Stimulated activated memory B cell treated with anti-CD40 and anti-IgM and Interleukin-4, amounts not matched to agents 10 μg/mL and 1 μg/mL and 100 μg/mL, for 72 hours (primary cell): ENCODE measurements around the gene STAT3.
A peak's percentile ranks its signal among the peaks of the same experiment; 100 is the strongest.
"Not testable (repeated sequence)": the region's sequence is repeated elsewhere in the genome, so short reads cannot be mapped to it uniquely, and the experiment has no call there.

Source experiments
- ATAC-seq: fragments of 150-1000 bp; cut with Tn5 transposase; 2 replicates; pipeline ENCODE4 v1.10.0; 2021
- H3K27ac Mint-ChIP-seq: one replicate; pipeline ENCODE4 v1.8.0; 2022; ENCODE audit warnings: mild to moderate bottlenecking, mixed read lengths
- H3K27me3 Mint-ChIP-seq: one replicate; pipeline ENCODE4 v1.8.0; 2022; ENCODE audit warnings: mixed read lengths
- H3K36me3 Mint-ChIP-seq: one replicate; pipeline ENCODE4 v1.8.0; 2022; ENCODE audit warnings: mixed read lengths
- H3K4me1 Mint-ChIP-seq: one replicate; pipeline ENCODE4 v1.8.0; 2022; ENCODE audit warnings: mixed read lengths
- H3K4me3 Mint-ChIP-seq: one replicate; pipeline ENCODE4 v1.8.0; 2022; ENCODE audit warnings: mild to moderate bottlenecking, moderate library complexity, mixed read lengths
- H3K9me3 Mint-ChIP-seq: one replicate; pipeline ENCODE4 v1.8.0; 2022; ENCODE audit warnings: mixed read lengths

STAT3 gene

GRCh38 chr17:42399948-42400843 is 12.0 kb upstream of the STAT3 start:
- H3K27ac Mint-ChIP-seq: peak overlapping the region; percentile 13
- peaks cover 8% of the 10 kb centered on the region for H3K4me1 Mint-ChIP-seq
- H3K9me3 Mint-ChIP-seq: no peaks in the 10 kb centered on the region
- no peaks in the 10 kb centered on the region for H3K27me3 Mint-ChIP-seq
- H3K4me3 Mint-ChIP-seq: no peak overlapping the region
- no peak for ATAC-seq
- H3K36me3 Mint-ChIP-seq: no peaks in the 10 kb centered on the region

- Mint-ChIP-seq H3K9me3 (no peaks in the 10 kb centered on the region), H3K4me3 (no peak overlapping the region), H3K27ac (no peak overlapping the region), H3K27me3 (no peaks in the 10 kb centered on the region), H3K4me1 (peaks cover 18% of the 10 kb centered on the region), H3K36me3 (no peaks in the 10 kb centered on the region)
- ATAC-seq: no peak
Observed at GRCh38 chr17:42399121-42399520, 10.9 kb upstream of the STAT3 start.

GRCh38 chr17:42395601-42396000 is 7.4 kb upstream of the STAT3 start:
- not testable (repeated sequence) for ATAC-seq

GRCh38 chr17:42394838-42395237 is 6.6 kb upstream of the STAT3 start:
- H3K4me1 Mint-ChIP-seq: peaks cover 31% of the 10 kb centered on the region
- H3K27me3 Mint-ChIP-seq: no peaks in the 10 kb centered on the region
- H3K4me3 Mint-ChIP-seq: no peak overlapping the region
- no peaks in the 10 kb centered on the region for H3K36me3 Mint-ChIP-seq
- peak overlapping the region; percentile 80 for H3K27ac Mint-ChIP-seq
- ATAC-seq: no peak
- H3K9me3 Mint-ChIP-seq: no peaks in the 10 kb centered on the region

More at GRCh38 chr17:42395601-42396000, 7.4 kb upstream of the STAT3 start:
- not testable (repeated sequence) for H3K4me3 Mint-ChIP-seq, H3K27ac Mint-ChIP-seq, H3K36me3 Mint-ChIP-seq, H3K9me3 Mint-ChIP-seq, H3K27me3 Mint-ChIP-seq
- H3K4me1 Mint-ChIP-seq: peaks cover 23% of the 10 kb centered on the region

- H3K27ac Mint-ChIP-seq: peak overlapping the region; percentile 80
- ATAC-seq: no peak
- peaks cover 37% of the 10 kb centered on the region for H3K4me1 Mint-ChIP-seq
- H3K36me3 Mint-ChIP-seq: no peaks in the 10 kb centered on the region
- H3K27me3 Mint-ChIP-seq: no peaks in the 10 kb centered on the region
- no peaks in the 10 kb centered on the region for H3K9me3 Mint-ChIP-seq
- H3K4me3 Mint-ChIP-seq: no peak overlapping the region
Observed at GRCh38 chr17:42392692-42393415, 4.6 kb upstream of the STAT3 start.

GRCh38 chr17:42391439-42391838 is 3.2 kb upstream of the STAT3 start:
- H3K27me3 Mint-ChIP-seq, H3K9me3 Mint-ChIP-seq, H3K27ac Mint-ChIP-seq, H3K4me3 Mint-ChIP-seq, ATAC-seq, H3K36me3 Mint-ChIP-seq: not testable (repeated sequence)
- H3K4me1 Mint-ChIP-seq: peaks cover 46% of the 10 kb centered on the region

GRCh38 chr17:42389899-42390298 is 1.7 kb upstream of the STAT3 start:
- H3K36me3 Mint-ChIP-seq: peaks cover 5% of the 10 kb centered on the region
- H3K4me1 Mint-ChIP-seq: peaks cover 57% of the 10 kb centered on the region
- no peaks in the 10 kb centered on the region for H3K9me3 Mint-ChIP-seq
- ATAC-seq: no peak
- peak overlapping the region; percentile 68 for H3K4me3 Mint-ChIP-seq
- peak overlapping the region; percentile 97 for H3K27ac Mint-ChIP-seq
- H3K27me3 Mint-ChIP-seq: no peaks in the 10 kb centered on the region

GRCh38 chr17:42389135-42389417 is 834 bp upstream of the STAT3 start:
- Mint-ChIP-seq H3K27ac (peak overlapping the region; percentile 97), H3K36me3 (peaks cover 5% of the 10 kb centered on the region), H3K27me3 (no peaks in the 10 kb centered on the region), H3K9me3 (no peaks in the 10 kb centered on the region), H3K4me1 (peaks cover 54% of the 10 kb centered on the region), H3K4me3 (peak overlapping the region; percentile 89)
- ATAC-seq: peak; percentile 75

- peaks cover 59% of the 10 kb centered on the region for H3K4me1 Mint-ChIP-seq
- no peaks in the 10 kb centered on the region for H3K9me3 Mint-ChIP-seq
- no peaks in the 10 kb centered on the region for H3K27me3 Mint-ChIP-seq
- H3K4me3 Mint-ChIP-seq: peak overlapping the region; percentile 89
- peaks cover 7% of the 10 kb centered on the region for H3K36me3 Mint-ChIP-seq
- ATAC-seq: peak; percentile 0
- peak overlapping the region; percentile 97 for H3K27ac Mint-ChIP-seq
Observed at GRCh38 chr17:42387661-42388380, 421 bp downstream of the STAT3 start.

- peaks cover 62% of the 10 kb centered on the region for H3K4me1 Mint-ChIP-seq
- H3K27ac Mint-ChIP-seq: peak overlapping the region; percentile 97
- no peaks in the 10 kb centered on the region for H3K9me3 Mint-ChIP-seq
- H3K4me3 Mint-ChIP-seq: peak overlapping the region; percentile 89
- no peak for ATAC-seq
- no peaks in the 10 kb centered on the region for H3K27me3 Mint-ChIP-seq
- H3K36me3 Mint-ChIP-seq: peaks cover 16% of the 10 kb centered on the region
Observed at GRCh38 chr17:42386777-42387657, 1.2 kb downstream of the STAT3 start.

GRCh38 chr17:42381898-42382297 is 6.3 kb downstream of the STAT3 start:
- H3K36me3 Mint-ChIP-seq: peaks cover 28% of the 10 kb centered on the region
- H3K4me3 Mint-ChIP-seq: no peak overlapping the region
- H3K27me3 Mint-ChIP-seq: no peaks in the 10 kb centered on the region
- no peaks in the 10 kb centered on the region for H3K9me3 Mint-ChIP-seq
- H3K4me1 Mint-ChIP-seq: peaks cover 74% of the 10 kb centered on the region
- no peak for ATAC-seq
- H3K27ac Mint-ChIP-seq: peak overlapping the region; percentile 46

GRCh38 chr17:42380935-42381334 is 7.3 kb downstream of the STAT3 start:
- no peaks in the 10 kb centered on the region for H3K27me3 Mint-ChIP-seq
- no peaks in the 10 kb centered on the region for H3K9me3 Mint-ChIP-seq
- no peak overlapping the region for H3K4me3 Mint-ChIP-seq
- H3K4me1 Mint-ChIP-seq: peaks cover 66% of the 10 kb centered on the region
- peaks cover 23% of the 10 kb centered on the region for H3K36me3 Mint-ChIP-seq
- H3K27ac Mint-ChIP-seq: no peak overlapping the region
- ATAC-seq: no peak

GRCh38 chr17:42378959-42379594 is 9.2 kb downstream of the STAT3 start:
- peak; percentile 82 for ATAC-seq
- H3K4me1 Mint-ChIP-seq: peaks cover 67% of the 10 kb centered on the region
- H3K9me3 Mint-ChIP-seq: no peaks in the 10 kb centered on the region
- peak overlapping the region; percentile 76 for H3K4me3 Mint-ChIP-seq
- peak overlapping the region; percentile 89 for H3K27ac Mint-ChIP-seq
- H3K36me3 Mint-ChIP-seq: peaks cover 23% of the 10 kb centered on the region
- H3K27me3 Mint-ChIP-seq: no peaks in the 10 kb centered on the region

- H3K27ac Mint-ChIP-seq: peak overlapping the region; percentile 89
- peak; percentile 8 for ATAC-seq
- H3K4me3 Mint-ChIP-seq: peak overlapping the region; percentile 76
- no peaks in the 10 kb centered on the region for H3K9me3 Mint-ChIP-seq
- H3K36me3 Mint-ChIP-seq: peaks cover 23% of the 10 kb centered on the region
- peaks cover 65% of the 10 kb centered on the region for H3K4me1 Mint-ChIP-seq
- H3K27me3 Mint-ChIP-seq: no peaks in the 10 kb centered on the region
Observed at GRCh38 chr17:42378359-42378958, 9.8 kb downstream of the STAT3 start.
